ENCODE results near the gene CKAP2L.

DNA sequence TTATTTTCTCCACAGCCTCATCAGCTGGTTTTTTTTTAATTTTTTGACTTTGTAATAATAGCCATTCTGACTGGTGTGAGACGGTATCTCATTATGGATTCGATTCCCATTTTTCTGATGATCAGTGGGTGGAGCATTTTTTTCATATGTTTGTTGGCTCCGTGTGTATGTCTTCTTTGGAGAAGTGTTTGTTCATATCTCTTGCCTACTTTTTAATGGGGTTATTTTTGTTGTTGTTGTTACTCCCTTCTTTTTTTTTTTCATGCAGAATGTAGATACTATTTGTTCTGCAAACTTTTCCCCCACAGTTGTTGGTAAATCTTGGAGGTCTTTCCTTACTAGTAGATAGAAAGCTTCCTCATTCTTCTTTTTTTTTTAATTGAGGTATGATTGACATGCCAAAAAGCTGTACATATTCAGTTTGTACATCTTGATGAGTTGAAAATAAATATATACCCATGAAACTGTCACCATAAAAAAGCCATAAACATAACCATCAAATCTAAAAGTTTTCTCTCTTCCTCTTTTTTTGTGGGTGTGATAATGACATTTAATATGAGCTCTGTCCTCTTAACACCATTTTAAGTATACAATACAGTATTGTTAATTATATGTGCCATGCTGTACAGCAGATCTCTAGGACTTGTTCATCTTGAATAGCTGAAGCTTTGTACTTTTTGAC is 65.4 kb downstream of the CKAP2L start:
- TF ChIP-seq BHLHE40 (IDR thresholded peaks at IDR 0.05; ENCODE audit: borderline replicate concordance) (no peak), NFRKB (IDR thresholded peaks at IDR 0.05) (no peak), ARNT (IDR thresholded peaks at IDR 0.05) (no peak), FOXM1 (IDR thresholded peaks at IDR 0.05; ENCODE audit: borderline replicate concordance) (no peak), ELF4 (IDR thresholded peaks at IDR 0.05) (no peak), SUZ12 (IDR thresholded peaks at IDR 0.05) (no peak), LEF1 (IDR thresholded peaks at IDR 0.05; ENCODE audit: borderline replicate concordance) (no peak), FOXA1 (IDR thresholded peaks at IDR 0.05) (no peak), TARDBP (IDR thresholded peaks at IDR 0.05) (no peak), FOXK2 (IDR thresholded peaks at IDR 0.05) (no peak), ZNF384 (IDR thresholded peaks at IDR 0.05) (no peak), CTBP1 (IDR thresholded peaks at IDR 0.05; ENCODE audit: borderline replicate concordance) (no peak), SP1 (IDR thresholded peaks at IDR 0.05) (no peak)
- TF ChIP-seq, protein P1, sequence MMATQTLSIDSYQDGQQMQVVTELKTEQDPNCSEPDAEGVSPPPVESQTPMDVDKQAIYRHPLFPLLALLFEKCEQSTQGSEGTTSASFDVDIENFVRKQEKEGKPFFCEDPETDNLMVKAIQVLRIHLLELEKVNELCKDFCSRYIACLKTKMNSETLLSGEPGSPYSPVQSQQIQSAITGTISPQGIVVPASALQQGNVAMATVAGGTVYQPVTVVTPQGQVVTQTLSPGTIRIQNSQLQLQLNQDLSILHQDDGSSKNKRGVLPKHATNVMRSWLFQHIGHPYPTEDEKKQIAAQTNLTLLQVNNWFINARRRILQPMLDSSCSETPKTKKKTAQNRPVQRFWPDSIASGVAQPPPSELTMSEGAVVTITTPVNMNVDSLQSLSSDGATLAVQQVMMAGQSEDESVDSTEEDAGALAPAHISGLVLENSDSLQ (IDR thresholded peaks at IDR 0.05): peak; percentile 63
